Renal cortex interstitium (tissue), 11 donors: ENCODE results near the gene WTAP. TPM values are rescaled to one million over a fixed set of nuclear protein-coding genes. Genes with fewer than 3 reads are reported as not detected.
"Not testable (repeated sequence)": the region's sequence is repeated elsewhere in the genome, so short reads cannot be mapped to it uniquely, and the experiment has no call there.

Experiments
- DNase-seq, 11 donors: peaks; one replicate each; pipeline ENCODE4 v3.0.0-alpha.2; 2013; ENCODE audit warnings: low read depth in 9 of 11, low spot score in 4 of 11; ENCODE audit errors: extremely low read depth in 1 of 11
- polyA plus RNA-seq, 3 donors: library from polyadenylated mRNA; unstranded; fragments of 120-200 nt; gene quantifications; one replicate each; pipeline ENCODE4 v1.2.1, GENCODE V29; 2013; ENCODE audit not compliant: insufficient read length in 3 of 3

Gene WTAP
- polyA plus RNA-seq, 3 donors: 123 to 146 (median 125) TPM

DNA sequence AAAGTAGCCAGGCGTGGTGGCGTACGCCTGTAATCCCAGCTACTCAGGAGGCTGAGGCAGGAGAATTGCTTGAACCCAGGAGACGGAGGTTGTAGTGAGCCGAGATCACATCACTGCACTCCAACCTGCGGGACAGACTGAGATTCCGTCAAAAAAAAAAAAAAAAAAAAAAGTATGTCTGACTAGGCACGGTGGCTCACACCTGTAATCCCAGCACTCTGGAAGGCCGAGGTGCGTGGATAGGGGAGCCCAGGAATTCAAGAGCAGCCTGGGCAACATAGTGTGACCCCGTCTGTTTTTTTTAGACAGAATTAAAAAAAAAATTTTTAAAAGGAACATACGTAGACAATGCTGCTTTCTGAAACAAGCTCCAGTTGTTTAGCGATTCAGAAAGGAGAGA is 37.2 kb upstream of the WTAP start:
- DNase-seq: not testable (repeated sequence)

DNA sequence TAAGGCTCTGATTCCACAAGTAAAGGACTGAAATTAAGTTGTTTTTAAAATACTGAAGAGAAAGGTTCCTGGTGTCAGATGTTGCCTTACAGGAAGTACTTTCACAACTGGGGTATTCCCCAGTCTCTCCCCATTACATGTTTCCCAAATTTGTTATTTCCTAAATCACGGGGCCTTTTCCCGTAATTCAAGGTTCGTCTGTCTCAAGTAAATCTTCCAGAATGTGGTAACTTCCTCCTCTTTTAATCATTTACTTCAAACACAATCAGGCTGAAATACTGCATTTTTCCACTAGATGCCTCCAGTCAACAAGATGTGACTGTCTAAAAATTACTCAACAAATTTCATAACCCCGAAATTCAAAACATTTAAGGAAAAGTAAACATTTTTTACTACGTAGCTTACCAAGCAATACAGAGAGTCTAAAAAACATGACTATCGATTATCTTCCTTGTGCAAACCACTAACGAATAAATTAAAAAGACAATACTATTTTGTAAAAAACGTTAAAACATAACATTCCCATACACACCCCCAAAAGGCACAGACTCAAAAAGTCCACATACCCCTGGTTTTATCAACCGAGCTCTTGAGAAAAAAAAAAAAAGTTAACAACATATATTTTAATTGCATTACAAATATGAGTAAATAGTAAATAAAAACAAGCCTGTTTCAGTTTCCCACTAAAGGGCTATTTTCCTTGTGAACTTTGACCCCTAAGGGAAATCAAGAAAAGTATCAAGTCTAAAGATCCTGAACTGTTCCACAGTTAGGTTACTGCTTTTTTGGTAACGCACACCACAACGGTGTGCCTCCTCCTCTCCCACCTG is 36.0 kb upstream of the WTAP start:
- DNase-seq: peak in 6 of 11 donors; percentile 36 to 71 (median 50)

DNA sequence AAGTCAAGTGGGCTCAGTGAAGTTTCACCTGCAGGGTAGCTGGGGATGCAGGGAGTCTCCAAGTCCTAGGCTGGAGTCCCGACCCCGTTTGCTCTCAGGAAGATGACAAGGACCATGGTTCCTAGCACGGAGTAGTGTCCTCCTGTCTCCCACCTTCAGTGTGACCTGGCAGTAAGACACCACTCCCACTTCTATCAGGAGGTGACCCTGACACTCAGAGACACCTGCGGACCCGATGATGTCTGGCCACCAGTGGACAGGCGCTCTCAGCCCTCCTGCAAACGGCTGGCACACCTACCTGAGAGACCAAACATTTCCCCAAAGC is 35.4 kb upstream of the WTAP start:
- DNase-seq: no peak

DNA sequence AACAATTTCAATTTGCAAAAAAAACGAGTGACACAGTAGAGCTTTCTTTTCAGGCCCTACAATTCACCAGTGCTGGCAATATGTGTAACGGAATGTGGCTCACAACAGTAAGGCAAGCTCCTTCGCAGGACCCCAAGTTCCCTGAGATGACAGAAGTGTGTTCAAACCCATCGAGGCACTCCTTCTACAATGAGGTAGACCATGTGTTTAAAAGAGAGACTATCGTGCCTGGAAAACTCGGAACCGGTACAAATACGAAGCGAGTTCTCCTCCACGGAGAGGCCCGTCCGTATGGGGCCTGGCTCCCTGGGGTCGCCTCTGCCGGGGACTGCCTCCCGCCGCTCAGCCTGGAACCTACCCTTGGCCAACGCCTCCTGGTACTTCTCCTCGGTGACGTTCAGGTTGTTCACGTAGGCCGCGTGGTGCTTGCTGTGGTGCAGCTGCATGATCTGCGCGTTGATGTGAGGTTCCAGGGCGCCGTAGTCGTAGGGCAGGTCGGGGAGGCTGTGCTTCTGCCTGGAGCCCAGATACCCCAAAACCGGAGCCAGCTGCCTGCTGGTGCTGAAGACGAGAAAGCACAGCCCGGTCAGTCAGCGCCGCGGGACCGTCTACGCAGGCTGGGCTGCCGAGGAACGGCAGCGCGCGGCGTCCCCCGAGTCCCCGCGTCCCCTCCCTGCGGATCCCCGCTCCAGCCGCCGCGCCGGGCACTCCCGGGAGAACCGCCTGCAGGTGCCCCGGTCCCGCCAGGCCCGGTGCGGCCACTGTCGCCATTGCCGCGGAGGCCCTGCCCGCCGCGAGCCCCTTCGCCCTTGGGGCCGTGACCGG is 34.8 kb upstream of the WTAP start:
- no peak for DNase-seq

GRCh38 chr6:159693128-159693893 is 34.0 kb upstream of the WTAP start, which contains the start of gene SOD2:
Gene SOD2, minus strand, starts transcription at chr6:159693241. Its CDS starts 74 bp downstream, at chr6:159693167.
- DNase-seq: peak in 9 of 11 donors; percentile 46 to 77 (median 73)

DNA sequence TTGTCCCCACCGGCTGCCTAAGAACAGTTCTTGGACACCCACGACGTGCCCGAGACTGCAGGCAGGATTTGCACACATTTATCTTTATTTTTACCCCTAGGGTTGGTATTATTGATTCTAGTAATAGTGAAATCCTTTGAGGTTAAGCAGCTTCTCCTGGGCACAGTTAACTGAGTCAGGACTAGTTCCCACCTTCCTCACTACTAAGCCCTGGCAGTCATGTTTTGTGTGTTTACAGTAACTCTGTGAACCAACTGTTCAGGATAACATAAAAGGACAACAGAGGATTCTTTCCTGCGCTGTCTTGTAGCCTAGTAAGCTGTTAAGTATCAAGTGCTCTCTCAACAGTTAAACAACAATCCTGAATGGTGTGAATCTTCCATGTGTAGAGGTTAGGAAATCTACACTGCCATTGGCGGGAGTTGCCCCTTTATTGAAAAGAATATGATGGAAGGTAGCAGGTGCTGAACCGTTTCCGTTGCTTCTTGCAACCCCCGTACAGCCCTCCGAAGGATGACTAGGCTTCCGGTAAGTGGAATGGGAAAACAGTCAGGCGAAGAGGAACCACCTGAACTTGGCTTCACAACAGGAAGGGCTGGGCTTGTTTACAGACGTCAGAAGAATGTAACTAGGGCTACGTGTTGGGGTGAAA is 33.3 kb upstream of the WTAP start:
- DNase-seq: no peak

- DNase-seq: no peak
Measured at GRCh38 chr6:159695984-159696383, 31.3 kb upstream of the WTAP start.

GRCh38 chr6:159700970-159701369 is 26.3 kb upstream of the WTAP start:
- DNase-seq: no peak

- DNase-seq: no peak
Measured at GRCh38 chr6:159701413-159701999, 25.8 kb upstream of the WTAP start.

- not testable (repeated sequence) for DNase-seq
Measured at GRCh38 chr6:159710603-159711002, 16.7 kb upstream of the WTAP start.

DNA sequence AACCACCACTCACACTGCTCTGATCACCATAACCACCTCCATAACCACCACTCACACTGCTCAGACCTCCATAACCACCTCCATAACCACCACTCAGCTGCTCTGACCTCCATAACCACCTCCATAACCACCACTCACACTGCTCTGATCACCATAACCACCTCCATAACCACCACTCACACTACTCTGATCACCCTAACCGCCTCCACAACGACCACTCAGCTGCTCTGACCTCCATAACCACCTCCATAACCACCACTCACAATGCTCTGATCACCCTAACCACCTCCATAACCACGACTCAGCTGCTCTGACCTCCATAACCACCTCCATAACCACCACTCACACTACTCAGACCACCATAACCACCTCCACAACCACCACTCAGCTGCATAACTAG is 14.9 kb upstream of the WTAP start:
- not testable (repeated sequence) for DNase-seq

- DNase-seq: no peak
Measured at GRCh38 chr6:159713984-159714383, 13.3 kb upstream of the WTAP start.

DNA sequence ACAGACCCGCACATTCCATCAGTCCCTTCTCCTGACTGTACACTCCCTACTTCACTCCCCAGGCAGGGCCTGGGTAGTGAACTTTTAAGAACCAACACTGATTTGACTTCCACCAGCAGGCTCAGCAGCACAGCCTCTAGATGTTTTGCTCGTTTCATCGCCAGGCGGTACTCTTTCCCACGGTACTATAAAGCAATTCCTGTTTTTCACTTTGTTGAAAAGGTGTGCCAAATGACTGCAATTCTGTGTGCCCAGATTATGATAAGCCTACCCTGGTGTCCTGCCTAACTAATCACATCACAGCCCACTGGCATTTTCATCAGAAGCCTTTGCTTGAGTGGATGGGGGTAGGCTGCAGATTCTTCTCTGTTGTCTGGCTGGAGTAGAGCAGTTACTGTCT is 12.9 kb upstream of the WTAP start:
- DNase-seq: no peak

GRCh38 chr6:159715166-159715565 is 12.1 kb upstream of the WTAP start:
- DNase-seq: no peak

- DNase-seq: no peak
Measured at GRCh38 chr6:159715605-159716004, 11.7 kb upstream of the WTAP start.

DNA sequence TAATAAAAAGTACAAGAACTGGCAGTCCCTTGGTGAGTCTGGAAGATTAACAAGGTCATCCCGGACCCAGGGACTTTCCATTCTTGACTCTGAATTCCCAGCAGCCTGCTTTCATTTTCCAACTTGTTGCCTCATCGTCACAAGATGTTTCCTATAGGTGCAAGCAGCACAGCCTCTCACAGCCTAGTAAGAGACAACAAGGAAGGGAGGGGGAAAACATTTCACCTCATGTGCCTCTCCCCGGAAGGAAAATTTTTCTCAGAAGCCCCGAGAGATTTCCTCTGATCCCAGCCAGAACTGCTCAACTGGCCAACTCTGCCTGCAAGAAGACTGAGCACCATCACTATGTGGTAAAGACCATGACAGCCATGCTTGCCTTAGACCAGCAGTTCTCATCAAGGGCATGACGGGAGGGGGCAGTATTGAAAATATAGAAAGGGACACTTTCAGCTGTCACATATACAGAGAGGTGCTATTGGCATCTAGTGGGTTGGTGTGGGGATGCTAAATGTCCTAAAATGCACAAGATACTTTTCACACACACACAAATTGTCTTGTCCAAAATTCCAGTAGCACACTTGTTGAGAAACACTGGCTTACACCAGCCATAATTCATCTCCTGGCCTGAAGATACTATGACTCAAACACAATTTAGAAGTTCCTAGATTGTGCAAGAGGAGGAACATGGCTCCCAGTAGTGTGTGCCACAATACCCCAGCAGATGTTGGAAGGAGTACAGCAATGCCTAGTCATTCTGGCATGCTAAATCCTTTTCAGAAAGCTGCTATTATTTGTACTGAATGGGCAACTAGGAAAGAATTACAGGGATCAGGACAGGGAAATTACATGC is 10.8 kb upstream of the WTAP start:
- DNase-seq: no peak

GRCh38 chr6:159718634-159719033 is 8.7 kb upstream of the WTAP start:
- no peak for DNase-seq

DNA sequence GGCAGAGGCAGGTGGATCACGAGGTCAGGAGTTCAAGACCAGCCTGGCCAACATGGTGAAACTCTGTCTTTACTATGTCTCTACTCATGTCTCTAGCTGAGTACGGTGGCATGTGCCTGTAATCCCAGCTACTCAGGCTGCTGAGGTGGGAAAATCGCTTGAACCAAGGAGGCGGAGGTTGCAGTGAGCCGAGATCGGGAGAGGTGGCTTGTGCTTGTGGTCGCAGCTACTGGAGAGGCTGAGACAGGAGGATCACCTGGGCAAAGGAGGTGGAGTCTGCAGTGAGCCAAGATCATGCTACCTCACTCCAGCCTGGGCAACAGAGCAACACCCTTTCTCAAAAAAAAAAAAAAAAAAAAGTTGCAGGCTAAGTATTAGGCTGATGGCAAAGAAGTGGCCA is 8.0 kb upstream of the WTAP start:
- DNase-seq: no peak
